WTC11 (cell line): ENCODE measurements around the gene RPRD1A. TPM values are rescaled to one million over a fixed set of nuclear protein-coding genes. Genes with fewer than 3 reads are reported as not detected.

Experiments
- ATAC-seq: fragments of 200-7000 bp; cut with Tn5 transposase; 2 replicates; pipeline ENCODE4 v1.10.0; 2021; ENCODE audit warnings: mild to moderate bottlenecking, moderate library complexity
- CTCF ChIA-PET: fragments of 300-600 bp; sonication (Branson Sonifier 250); formaldehyde crosslinking; loops from one replicate; lab custom pipeline; 2021; ENCODE audit warnings: antibody characterized with exemption; lab: Charles Lee
- POLR2A ChIA-PET: fragments of 350-600 bp; sonication (Branson Sonifier 250); formaldehyde crosslinking; loops from one replicate; lab custom pipeline; 2021; ENCODE audit warnings: antibody characterized with exemption; lab: Charles Lee
- DNase-seq: peaks from one replicate; pipeline ENCODE4 v3.0.0; 2021; ENCODE audit warnings: low spot score
- H3K27ac Mint-ChIP-seq: 2 replicates; pipeline ENCODE4 v1.8.0; 2021; ENCODE audit warnings: mixed read lengths
- H3K27me3 Mint-ChIP-seq: 2 replicates; pipeline ENCODE4 v1.8.0; 2021; ENCODE audit warnings: low read depth, mild to moderate bottlenecking, moderate library complexity, mixed read lengths
- H3K36me3 Mint-ChIP-seq: 2 replicates; pipeline ENCODE4 v1.8.0; 2021; ENCODE audit warnings: mixed read lengths
- H3K4me1 Mint-ChIP-seq: 2 replicates; pipeline ENCODE4 v1.8.0; 2022; ENCODE audit warnings: mixed read lengths
- H3K4me3 Mint-ChIP-seq: 2 replicates; pipeline ENCODE4 v1.8.0; 2021; ENCODE audit warnings: mild to moderate bottlenecking, moderate library complexity, mixed read lengths
- H3K9me3 Mint-ChIP-seq: 2 replicates; pipeline ENCODE4 v1.8.0; 2021; ENCODE audit warnings: mixed read lengths
- ATF1 ChIP-seq: sonication (generic); formaldehyde crosslinking; IDR thresholded peaks from 2 replicates; pipeline ENCODE4 v1.8.1; 2023; ENCODE audit warnings: mild to moderate bottlenecking, moderate library complexity, missing genetic modification reagents
- CREM ChIP-seq: sonication (generic); formaldehyde crosslinking; IDR thresholded peaks from 2 replicates; pipeline ENCODE4 v1.8.1; 2022; ENCODE audit warnings: mild to moderate bottlenecking, missing genetic modification reagents, moderate library complexity
- ERG ChIP-seq: fragments of 250-450 bp; sonication (Bioruptor Pico); IDR thresholded peaks from 2 replicates; pipeline ENCODE4 v1.8.0; 2021; ENCODE audit warnings: mild to moderate bottlenecking
- FOXP1 ChIP-seq: sonication (generic); formaldehyde crosslinking; IDR thresholded peaks from 2 replicates; pipeline ENCODE4 v1.8.0; 2022; ENCODE audit warnings: missing genetic modification reagents, mild to moderate bottlenecking, moderate library complexity, borderline replicate concordance
- HMGA2 ChIP-seq: fragments of 250-450 bp; sonication (Bioruptor Pico); IDR thresholded peaks from 2 replicates; pipeline ENCODE4 v1.4.0; 2021; ENCODE audit warnings: mild to moderate bottlenecking, moderate library complexity
- IRF1 ChIP-seq: sonication (generic); formaldehyde crosslinking; IDR thresholded peaks from 2 replicates; pipeline ENCODE4 v1.8.0; 2023; ENCODE audit warnings: missing genetic modification reagents
- NFE2L1 ChIP-seq: sonication (generic); formaldehyde crosslinking; IDR thresholded peaks from 2 replicates; pipeline ENCODE4 v1.8.1; 2023; ENCODE audit warnings: missing genetic modification reagents
- NFYB ChIP-seq: sonication (generic); formaldehyde crosslinking; conservative IDR thresholded peaks from 2 replicates; pipeline ENCODE4 v1.8.0; 2022; ENCODE audit warnings: low read depth, missing genetic modification reagents
- NR3C1 ChIP-seq: sonication (generic); formaldehyde crosslinking; conservative IDR thresholded peaks from 2 replicates; pipeline ENCODE4 v1.8.1; 2023; ENCODE audit warnings: low read depth, mild to moderate bottlenecking, missing genetic modification reagents
- PREB ChIP-seq: sonication (generic); formaldehyde crosslinking; IDR thresholded peaks from 2 replicates; pipeline ENCODE4 v1.8.1; 2022; ENCODE audit warnings: mild to moderate bottlenecking, missing genetic modification reagents, moderate library complexity, borderline replicate concordance
- RELA ChIP-seq: sonication (generic); formaldehyde crosslinking; IDR thresholded peaks from 2 replicates; pipeline ENCODE4 v1.8.1; 2022; ENCODE audit warnings: missing genetic modification reagents, mild to moderate bottlenecking, borderline replicate concordance
- RORB ChIP-seq: fragments of 250-450 bp; sonication (Bioruptor Pico); IDR thresholded peaks from 2 replicates; pipeline ENCODE4 v1.9.0; 2021; ENCODE audit warnings: mild to moderate bottlenecking
- TP53 ChIP-seq: sonication (generic); formaldehyde crosslinking; IDR thresholded peaks from 2 replicates; pipeline ENCODE4 v1.8.1; 2023; ENCODE audit warnings: mild to moderate bottlenecking, missing genetic modification reagents
- ZBTB43 ChIP-seq: sonication (generic); formaldehyde crosslinking; IDR thresholded peaks from 2 replicates; pipeline ENCODE4 v1.8.1; 2023; ENCODE audit warnings: mild to moderate bottlenecking, missing genetic modification reagents
- ZNF232 ChIP-seq: sonication (generic); formaldehyde crosslinking; IDR thresholded peaks from 2 replicates; pipeline ENCODE4 v1.8.0; 2022; ENCODE audit warnings: mild to moderate bottlenecking, missing genetic modification reagents
- ZNF317 ChIP-seq: sonication (generic); formaldehyde crosslinking; IDR thresholded peaks from 2 replicates; pipeline ENCODE4 v1.8.1; 2023; ENCODE audit warnings: low read depth, mild to moderate bottlenecking, moderate library complexity, missing genetic modification reagents, borderline replicate concordance
- ZNF423 ChIP-seq: fragments of 250-450 bp; sonication (Bioruptor Pico); IDR thresholded peaks from 2 replicates; pipeline ENCODE4 v2.1.2; 2022; ENCODE audit warnings: mild to moderate bottlenecking, moderate library complexity
- total RNA-seq: library from RNA; stranded (reverse); gene quantifications from 3 replicates; pipeline ENCODE4 v1.2.3, GENCODE V29; 2021
- TF ChIP-seq, protein P1 (sequence below): sonication (generic); formaldehyde crosslinking; IDR thresholded peaks from 2 replicates; pipeline ENCODE4 v1.8.1; 2023; ENCODE audit warnings: mild to moderate bottlenecking, missing genetic modification reagents, moderate library complexity
- TF ChIP-seq, protein P2 (sequence below): sonication (generic); formaldehyde crosslinking; IDR thresholded peaks from 2 replicates; pipeline ENCODE4 v1.8.1; 2023; ENCODE audit warnings: mild to moderate bottlenecking, moderate library complexity, missing genetic modification reagents
- TF ChIP-seq, protein P3 (sequence below): fragments of 250-450 bp; sonication (Bioruptor Pico); conservative IDR thresholded peaks from 2 replicates; pipeline ENCODE4 v1.9.0; 2021; ENCODE audit warnings: mild to moderate bottlenecking

Gene RPRD1A
- total RNA-seq, 1 experiment from 2014 or later = 115 TPM

- H3K27me3 Mint-ChIP-seq = peaks cover 11% of the 10 kb centered on the region
- CTCF ChIA-PET = no interaction called here
- TF ChIP-seq NFYB (CRISPR knock-in tag) (no peak), FOXP1 (CRISPR knock-in tag) (no peak), ERG (CRISPR knock-in tag) (no peak), HMGA2 (no peak)
- TF ChIP-seq, protein P1, sequence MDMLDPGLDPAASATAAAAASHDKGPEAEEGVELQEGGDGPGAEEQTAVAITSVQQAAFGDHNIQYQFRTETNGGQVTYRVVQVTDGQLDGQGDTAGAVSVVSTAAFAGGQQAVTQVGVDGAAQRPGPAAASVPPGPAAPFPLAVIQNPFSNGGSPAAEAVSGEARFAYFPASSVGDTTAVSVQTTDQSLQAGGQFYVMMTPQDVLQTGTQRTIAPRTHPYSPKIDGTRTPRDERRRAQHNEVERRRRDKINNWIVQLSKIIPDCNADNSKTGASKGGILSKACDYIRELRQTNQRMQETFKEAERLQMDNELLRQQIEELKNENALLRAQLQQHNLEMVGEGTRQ = no peak
- ATAC-seq (no peak), DNase-seq (no peak)
- H3K36me3 Mint-ChIP-seq = peaks cover 23% of the 10 kb centered on the region
- no peaks in the 10 kb centered on the region for H3K4me1 Mint-ChIP-seq
- no peak overlapping the region for H3K27ac Mint-ChIP-seq
- H3K9me3 Mint-ChIP-seq = peaks cover 33% of the 10 kb centered on the region
- POLR2A ChIA-PET = no interaction called here
- no peak overlapping the region for H3K4me3 Mint-ChIP-seq
These were observed 103.0 kb downstream of the RPRD1A start for GRCh38 chr18:35964319-35964718.

GRCh38 chr18:35962320-35962719 is 105.0 kb downstream of the RPRD1A start:
- Mint-ChIP-seq H3K4me1 (no peaks in the 10 kb centered on the region), H3K27me3 (peaks cover 7% of the 10 kb centered on the region; the same call in 1 of the 2 replicates), H3K4me3 (no peak overlapping the region), H3K36me3 (peaks cover 15% of the 10 kb centered on the region), H3K9me3 (peaks cover 26% of the 10 kb centered on the region), H3K27ac (no peak overlapping the region)
- DNase-seq (no peak), ATAC-seq (no peak)
- POLR2A ChIA-PET = no interaction called here
- TF ChIP-seq RORB (CRISPR knock-in tag) (no peak), ZNF317 (CRISPR knock-in tag) (no peak), TP53 (CRISPR knock-in tag) (no peak)
- TF ChIP-seq, protein P2, sequence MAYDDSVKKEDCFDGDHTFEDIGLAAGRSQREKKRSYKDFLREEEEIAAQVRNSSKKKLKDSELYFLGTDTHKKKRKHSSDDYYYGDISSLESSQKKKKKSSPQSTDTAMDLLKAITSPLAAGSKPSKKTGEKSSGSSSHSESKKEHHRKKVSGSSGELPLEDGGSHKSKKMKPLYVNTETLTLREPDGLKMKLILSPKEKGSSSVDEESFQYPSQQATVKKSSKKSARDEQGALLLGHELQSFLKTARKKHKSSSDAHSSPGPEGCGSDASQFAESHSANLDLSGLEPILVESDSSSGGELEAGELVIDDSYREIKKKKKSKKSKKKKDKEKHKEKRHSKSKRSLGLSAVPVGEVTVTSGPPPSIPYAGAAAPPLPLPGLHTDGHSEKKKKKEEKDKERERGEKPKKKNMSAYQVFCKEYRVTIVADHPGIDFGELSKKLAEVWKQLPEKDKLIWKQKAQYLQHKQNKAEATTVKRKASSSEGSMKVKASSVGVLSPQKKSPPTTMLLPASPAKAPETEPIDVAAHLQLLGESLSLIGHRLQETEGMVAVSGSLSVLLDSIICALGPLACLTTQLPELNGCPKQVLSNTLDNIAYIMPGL (CRISPR knock-in tag) = no peak
- CTCF ChIA-PET = interaction anchor here (1.2 kb wide), 1 partner anchor 12 kb away, joined by 3 read pairs; no protein-coding TSS in a partner anchor

- Mint-ChIP-seq H3K9me3 (peaks cover 26% of the 10 kb centered on the region), H3K36me3 (peaks cover 16% of the 10 kb centered on the region), H3K27ac (no peak overlapping the region), H3K4me1 (no peaks in the 10 kb centered on the region), H3K4me3 (no peak overlapping the region), H3K27me3 (peaks cover 3% of the 10 kb centered on the region; the same call in 1 of the 2 replicates)
- DNase-seq (no peak), ATAC-seq (no peak)
- POLR2A ChIA-PET = no interaction called here
- CTCF ChIA-PET = no interaction called here
- no peak for TF ChIP-seq CREM (CRISPR knock-in tag)
- TF ChIP-seq PREB = no peak
- TF ChIP-seq ZNF423 (CRISPR knock-in tag) = no peak
- no peak for TF ChIP-seq IRF1 (CRISPR knock-in tag)
- TF ChIP-seq RELA (CRISPR knock-in tag) = no peak
- no peak for TF ChIP-seq ZNF232 (CRISPR knock-in tag)
- TF ChIP-seq, protein P3, sequence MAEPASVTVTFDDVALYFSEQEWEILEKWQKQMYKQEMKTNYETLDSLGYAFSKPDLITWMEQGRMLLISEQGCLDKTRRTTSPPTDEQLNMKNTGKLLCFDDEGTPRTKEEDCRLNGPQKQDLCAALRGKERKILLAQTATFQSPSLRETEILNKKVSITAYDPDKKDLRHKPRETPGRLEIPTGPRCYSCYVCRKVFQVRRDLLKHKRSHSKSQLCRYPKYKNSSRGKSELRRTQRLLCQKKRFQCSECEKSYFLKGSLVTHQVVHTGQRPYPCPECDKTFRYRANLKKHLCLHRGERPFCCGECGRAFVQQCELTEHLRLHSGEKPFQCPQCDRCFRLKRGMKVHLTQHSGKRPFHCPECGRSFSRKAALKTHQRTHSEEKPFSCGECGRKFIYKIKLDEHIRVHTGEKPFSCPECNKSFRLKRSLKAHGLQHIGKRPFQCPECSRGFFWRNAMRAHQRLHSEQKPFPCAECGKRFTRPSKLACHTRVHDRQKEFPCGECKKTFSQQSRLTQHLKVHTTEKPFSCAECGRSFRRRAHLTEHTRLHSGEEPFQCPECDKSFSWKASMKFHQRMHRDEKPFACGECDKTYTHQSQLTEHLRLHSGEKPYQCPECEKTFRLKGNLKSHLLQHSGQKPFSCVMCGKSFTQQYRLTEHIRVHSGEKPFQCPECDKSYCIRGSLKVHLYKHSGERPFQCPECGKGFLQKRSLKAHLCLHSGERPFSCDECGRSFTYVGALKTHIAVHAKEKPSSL = no peak
- no peak for TF ChIP-seq NFE2L1 (CRISPR knock-in tag)
- no peak for TF ChIP-seq ZBTB43 (CRISPR knock-in tag)
- no peak for TF ChIP-seq NR3C1 (CRISPR knock-in tag)
- TF ChIP-seq ERG (CRISPR knock-in tag) = no peak
- TF ChIP-seq ATF1 (CRISPR knock-in tag) = no peak
These were observed 111.1 kb downstream of the RPRD1A start for GRCh38 chr18:35956226-35956625.
